Measurements from ENCODE around the gene ALG9.
A peak's percentile ranks its signal among the peaks of the same experiment; 100 is the strongest.

Gene ALG9

GRCh38 chr11:111852103-111852502, 19.3 kb downstream of the ALG9 start:
- no peak for DNase-seq (ENCODE audit: low read depth)
- TF ChIP-seq MYC (IDR thresholded peaks at IDR 0.05; ENCODE audit: low read depth, low read length) (no peak), POLR2A (IDR thresholded peaks at IDR 0.05; ENCODE audit: extremely low read depth, insufficient read length) (no peak)
- TF ChIP-seq, protein P1, sequence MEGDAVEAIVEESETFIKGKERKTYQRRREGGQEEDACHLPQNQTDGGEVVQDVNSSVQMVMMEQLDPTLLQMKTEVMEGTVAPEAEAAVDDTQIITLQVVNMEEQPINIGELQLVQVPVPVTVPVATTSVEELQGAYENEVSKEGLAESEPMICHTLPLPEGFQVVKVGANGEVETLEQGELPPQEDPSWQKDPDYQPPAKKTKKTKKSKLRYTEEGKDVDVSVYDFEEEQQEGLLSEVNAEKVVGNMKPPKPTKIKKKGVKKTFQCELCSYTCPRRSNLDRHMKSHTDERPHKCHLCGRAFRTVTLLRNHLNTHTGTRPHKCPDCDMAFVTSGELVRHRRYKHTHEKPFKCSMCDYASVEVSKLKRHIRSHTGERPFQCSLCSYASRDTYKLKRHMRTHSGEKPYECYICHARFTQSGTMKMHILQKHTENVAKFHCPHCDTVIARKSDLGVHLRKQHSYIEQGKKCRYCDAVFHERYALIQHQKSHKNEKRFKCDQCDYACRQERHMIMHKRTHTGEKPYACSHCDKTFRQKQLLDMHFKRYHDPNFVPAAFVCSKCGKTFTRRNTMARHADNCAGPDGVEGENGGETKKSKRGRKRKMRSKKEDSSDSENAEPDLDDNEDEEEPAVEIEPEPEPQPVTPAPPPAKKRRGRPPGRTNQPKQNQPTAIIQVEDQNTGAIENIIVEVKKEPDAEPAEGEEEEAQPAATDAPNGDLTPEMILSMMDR (IDR thresholded peaks at IDR 0.05; ENCODE audit: low read depth, low read length): no peak
- H3K4me3 ChIP-seq (ENCODE audit: low read depth, low read length): no peak overlapping the region

GRCh38 chr11:111851636-111852035, 19.7 kb downstream of the ALG9 start:
- no peak overlapping the region for H3K4me3 ChIP-seq (ENCODE audit: low read depth, low read length)
- DNase-seq (ENCODE audit: low read depth): peak; percentile 34
- TF ChIP-seq, protein P2, sequence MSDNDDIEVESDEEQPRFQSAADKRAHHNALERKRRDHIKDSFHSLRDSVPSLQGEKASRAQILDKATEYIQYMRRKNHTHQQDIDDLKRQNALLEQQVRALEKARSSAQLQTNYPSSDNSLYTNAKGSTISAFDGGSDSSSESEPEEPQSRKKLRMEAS (IDR thresholded peaks at IDR 0.05; ENCODE audit: low read depth, low read length): no peak
- TF ChIP-seq, protein P1 (IDR thresholded peaks at IDR 0.05; ENCODE audit: low read depth, low read length): peak; percentile 53
- TF ChIP-seq MYC (IDR thresholded peaks at IDR 0.05; ENCODE audit: low read depth, low read length): no peak

DNA sequence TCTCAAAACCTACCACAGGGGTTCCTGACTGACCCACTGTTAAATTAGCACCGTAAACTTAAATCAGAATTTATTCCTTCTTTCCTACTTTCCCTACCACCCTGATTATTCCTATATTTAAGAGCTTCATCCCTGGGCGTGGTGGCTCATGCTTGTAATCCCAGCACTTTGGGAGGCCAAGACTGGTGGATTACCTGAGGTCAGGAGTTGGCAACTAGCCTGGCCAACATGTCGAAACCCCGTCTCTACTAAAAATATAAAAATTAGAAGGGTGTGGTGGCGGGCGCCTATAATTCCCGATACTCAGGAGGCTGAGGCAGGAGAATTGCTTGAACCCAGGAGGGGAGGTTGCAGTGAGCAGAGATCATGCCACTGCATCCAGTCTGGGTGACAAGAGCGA, 20.3 kb downstream of the ALG9 start:
- TF ChIP-seq MYC (IDR thresholded peaks at IDR 0.05; ENCODE audit: low read depth, low read length) (no peak), POLR2A (IDR thresholded peaks at IDR 0.05; ENCODE audit: extremely low read depth, insufficient read length) (no peak)
- TF ChIP-seq, protein P2 (IDR thresholded peaks at IDR 0.05; ENCODE audit: low read depth, low read length): no peak
- TF ChIP-seq, protein P1 (IDR thresholded peaks at IDR 0.05; ENCODE audit: low read depth, low read length): no peak
- no peak overlapping the region for H3K4me3 ChIP-seq (ENCODE audit: low read depth, low read length)
- DNase-seq (ENCODE audit: low read depth): no peak

GRCh38 chr11:111849631-111850030, 21.8 kb downstream of the ALG9 start:
- TF ChIP-seq, protein P1 (IDR thresholded peaks at IDR 0.05; ENCODE audit: low read depth, low read length): no peak
- TF ChIP-seq MYC (IDR thresholded peaks at IDR 0.05; ENCODE audit: low read depth, low read length): no peak

GRCh38 chr11:111846636-111847035, 24.7 kb downstream of the ALG9 start:
- TF ChIP-seq MYC (IDR thresholded peaks at IDR 0.05; ENCODE audit: low read depth, low read length): no peak
- H3K4me3 ChIP-seq (ENCODE audit: low read depth, low read length): no peak overlapping the region
- DNase-seq (ENCODE audit: low read depth): peak; percentile 68

More at GRCh38 chr11:111849631-111850030, 21.8 kb downstream of the ALG9 start:
- no peak overlapping the region for H3K4me3 ChIP-seq (ENCODE audit: low read depth, low read length)
- no peak for DNase-seq (ENCODE audit: low read depth)

DNA sequence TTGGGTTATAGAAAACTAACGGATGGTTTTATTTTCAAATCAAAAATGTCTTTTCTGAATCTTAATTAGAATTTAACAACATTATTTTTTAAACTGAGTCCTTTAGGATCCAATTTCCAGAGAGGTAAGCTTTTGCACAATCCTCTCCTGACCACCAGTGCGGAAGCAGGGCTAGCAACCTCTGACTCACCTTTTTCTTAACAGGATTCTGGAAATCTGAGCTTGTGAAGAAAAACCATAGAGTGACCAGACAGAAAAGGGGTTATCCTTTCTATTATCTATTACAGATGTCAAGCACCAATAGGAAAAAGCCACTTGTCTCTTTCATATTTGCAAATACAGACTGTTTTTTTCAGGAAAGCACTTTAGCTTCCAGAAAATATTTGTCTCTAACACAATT, 25.3 kb downstream of the ALG9 start:
- TF ChIP-seq, protein P1 (IDR thresholded peaks at IDR 0.05; ENCODE audit: low read depth, low read length): no peak
- TF ChIP-seq MYC (IDR thresholded peaks at IDR 0.05; ENCODE audit: low read depth, low read length) (no peak), POLR2A (IDR thresholded peaks at IDR 0.05; ENCODE audit: extremely low read depth, insufficient read length) (no peak)
- TF ChIP-seq, protein P2 (IDR thresholded peaks at IDR 0.05; ENCODE audit: low read depth, low read length): no peak
- peak; percentile 53 for DNase-seq (ENCODE audit: low read depth)
- no peak overlapping the region for H3K4me3 ChIP-seq (ENCODE audit: low read depth, low read length)
